PC-9 (cell line): ENCODE data around the gene NEURL2. TPM values are rescaled to one million over a fixed set of nuclear protein-coding genes. Genes with fewer than 3 reads are reported as not detected.
A peak's percentile ranks its signal among the peaks of the same experiment; 100 is the strongest.
"Not testable (repeated sequence)": the region's sequence is repeated elsewhere in the genome, so short reads cannot be mapped to it uniquely, and the experiment has no call there.

Experiments
- BruUV-seq: library from RNA; stranded (reverse); fragments of 400-500 nt; replicated peaks from 2 replicates; lab custom pipeline; 2021; lab: Mats Ljungman, UMichigan
- CTCF ChIA-PET: fragments of 300-600 bp; sonication (Branson Sonifier 250); formaldehyde crosslinking; loops from one replicate; lab custom pipeline; 2022; ENCODE audit warnings: antibody characterized with exemption; lab: Charles Lee
- POLR2A ChIA-PET: fragments of 300-600 bp; sonication (Branson Sonifier 250); formaldehyde crosslinking; loops from one replicate; lab custom pipeline; 2022; ENCODE audit warnings: antibody characterized with exemption; ENCODE audit not compliant: unreplicated experiment; lab: Charles Lee
- DNase-seq, 2 experiments: peaks; one replicate each; pipeline versions ENCODE4 v3.0.0 to v3.0.0-alpha.2; 2015 to 2022; ENCODE audit warnings: mixed read lengths in 1 of 2
- H2AFZ ChIP-seq: fragments of 200-600 bp; sonication (generic); 2 replicates; pipeline ENCODE4 v1.8.1; 2017; ENCODE audit warnings: antibody characterized with exemption
- H3F3A ChIP-seq: fragments of 200-600 bp; sonication (generic); 2 replicates; pipeline ENCODE4 v1.8.1; 2017; ENCODE audit warnings: antibody characterized with exemption, mild to moderate bottlenecking, low read depth; ENCODE audit not compliant: insufficient read depth
- H3K27ac ChIP-seq: fragments of 200-600 bp; sonication (generic); 2 replicates; pipeline ENCODE4 v1.6.1; 2016; ENCODE audit warnings: mixed run types
- H3K27me3 ChIP-seq: fragments of 200-600 bp; sonication (generic); 2 replicates; pipeline ENCODE4 v1.6.1; 2016; ENCODE audit warnings: low read depth, mixed run types; ENCODE audit not compliant: insufficient read depth
- H3K36me3 ChIP-seq: fragments of 200-600 bp; sonication (generic); 2 replicates; pipeline ENCODE4 v1.6.1; 2016; ENCODE audit warnings: low read depth, mixed run types
- H3K4me1 ChIP-seq: fragments of 200-600 bp; sonication (generic); replicated peaks from 2 replicates; pipeline ENCODE4 v1.6.1; 2016; ENCODE audit warnings: mixed run types; ENCODE audit not compliant: insufficient read depth
- H3K4me2 ChIP-seq: fragments of 200-600 bp; sonication (generic); 2 replicates; pipeline ENCODE4 v1.6.1; 2017; ENCODE audit warnings: mixed run types
- H3K4me3 ChIP-seq: fragments of 200-600 bp; sonication (generic); 2 replicates; pipeline ENCODE4 v1.6.1; 2016; ENCODE audit warnings: mixed run types
- H3K79me2 ChIP-seq: fragments of 200-600 bp; sonication (generic); 2 replicates; pipeline ENCODE4 v1.6.1; 2017; ENCODE audit warnings: low read depth, mixed run types
- H3K9me2 ChIP-seq: fragments of 200-600 bp; sonication (generic); 2 replicates; pipeline ENCODE4 v1.8.1; 2017; ENCODE audit warnings: mild to moderate bottlenecking; ENCODE audit not compliant: insufficient read depth
- H3K9me3 ChIP-seq: fragments of 200-600 bp; sonication (generic); 2 replicates; pipeline ENCODE4 v1.8.1; 2016; ENCODE audit warnings: low read depth; ENCODE audit not compliant: insufficient read depth
- H4K20me1 ChIP-seq: fragments of 200-600 bp; sonication (generic); 2 replicates; pipeline ENCODE4 v1.8.1; 2017; ENCODE audit not compliant: insufficient read depth
- CTCF ChIP-seq: fragments of 200-600 bp; sonication (generic); conservative IDR thresholded peaks from 2 replicates; pipeline ENCODE4 v1.6.1; 2017; ENCODE audit warnings: mixed run types, antibody characterized with exemption, mild to moderate bottlenecking, moderate library complexity
- EZH2 ChIP-seq: fragments of 200-600 bp; sonication (generic); IDR thresholded peaks from 2 replicates; pipeline ENCODE4 v1.8.0; 2017; ENCODE audit warnings: antibody characterized with exemption, low read depth
- intact Hi-C: fragments of 100-400 bp; cut with micrococcal nuclease; formaldehyde crosslinking; loops from one replicate; pipeline ENCODE4 v1.10.0; 2022; ENCODE audit not compliant: unreplicated experiment
- total RNA-seq: library from RNA; stranded (reverse); gene quantifications from 2 replicates; pipeline ENCODE4 v1.2.3, GENCODE V29; 2021

NEURL2 gene
- total RNA-seq, 1 experiment from 2014 or later: 6.5 TPM

- Histone ChIP-seq H2AFZ (peak within 1 kb of the TSS; percentile 79), H3K9me3 (no peaks in the 10 kb centered on the region), H3K79me2 (peaks cover 33% of the 10 kb centered on the region), H3F3A (peaks cover 26% of the 10 kb centered on the region), H3K4me1 (peaks cover 31% of the 10 kb centered on the region), H4K20me1 (no peaks in the 10 kb centered on the region), H3K4me2 (peak within 1 kb of the TSS; percentile 86), H3K36me3 (peaks cover 8% of the 10 kb centered on the region; the same call in 1 of the 2 replicates), H3K27me3 (no peaks in the 10 kb centered on the region), H3K4me3 (peak within 1 kb of the TSS; percentile 67), H3K27ac (peak within 1 kb of the TSS; percentile 14; the same call in 1 of the 2 replicates), H3K9me2 (no peaks in the 10 kb centered on the region)
- peak; percentile 98 to 99 for DNase-seq
- intact Hi-C loops: loop anchor here (2.0 kb wide), 1 partner anchor 24 kb away; the partner anchor contains the start of genes ACOT8 and ZSWIM3
- POLR2A ChIA-PET: interaction anchor here (0.5 to 0.7 kb wide), 10 partner anchors 25 to 1279 kb away, joined by 3 to 5 read pairs (median 3); no protein-coding TSS in a partner anchor
- TSS peak; percentile 54 for BruUV-seq
- TF ChIP-seq EZH2: no peak
- no peak for TF ChIP-seq CTCF
- CTCF ChIA-PET: interaction anchor here (0.5 to 0.6 kb wide), 2 partner anchors 82 to 1673 kb away, joined by 3 to 8 read pairs; no protein-coding TSS in a partner anchor
These were observed 9.8 kb downstream of the NEURL2 start, which contains the start of gene ZSWIM1 for GRCh38 chr20:45880988-45881788. ZSWIM1 (plus strand) TSS chr20:45881227; CDS start chr20:45882593, 1,366 bp downstream.

- no TSS peak for BruUV-seq
- intact Hi-C loops: no loop called here
- peaks cover 21% of the 10 kb centered on the region for H3K79me2 ChIP-seq
- H3K9me2 ChIP-seq: no peaks in the 10 kb centered on the region
- no peaks in the 10 kb centered on the region for H3K27me3 ChIP-seq
- H3K27ac ChIP-seq: no peak overlapping the region
- ChIA-PET POLR2A (no interaction called here), CTCF (no interaction called here)
- no peaks in the 10 kb centered on the region for H4K20me1 ChIP-seq
- no peaks in the 10 kb centered on the region for H3K9me3 ChIP-seq
- no peak for DNase-seq
- H3F3A ChIP-seq: peaks cover 13% of the 10 kb centered on the region; the same call in 1 of the 2 replicates
- H3K4me3 ChIP-seq: no peak overlapping the region
- peaks cover under 1% of the 10 kb centered on the region; the same call in 1 of the 2 replicates for H3K36me3 ChIP-seq
- TF ChIP-seq EZH2 (no peak), CTCF (no peak)
- H2AFZ ChIP-seq: no peak overlapping the region
- no peak overlapping the region for H3K4me2 ChIP-seq
- H3K4me1 ChIP-seq: peaks cover 11% of the 10 kb centered on the region
These were observed 12.8 kb downstream of the NEURL2 start for GRCh38 chr20:45878076-45878761.

GRCh38 chr20:45874576-45874975, 16.4 kb downstream of the NEURL2 start:
- no peaks in the 10 kb centered on the region for H3K9me2 ChIP-seq
- POLR2A ChIA-PET: no interaction called here
- no TSS peak for BruUV-seq
- H3K27ac ChIP-seq: no peak overlapping the region
- intact Hi-C loops: no loop called here
- no peaks in the 10 kb centered on the region for H3K27me3 ChIP-seq
- H3K79me2 ChIP-seq: no peaks in the 10 kb centered on the region
- H3K36me3 ChIP-seq: no peaks in the 10 kb centered on the region
- CTCF ChIA-PET: no interaction called here
- H3K4me3 ChIP-seq: no peak overlapping the region
- H3K9me3 ChIP-seq: no peaks in the 10 kb centered on the region
- peak in 1 of 2 experiments; percentile 25 for DNase-seq
- no peaks in the 10 kb centered on the region for H4K20me1 ChIP-seq
- H3K4me2 ChIP-seq: no peak overlapping the region
- H2AFZ ChIP-seq: no peak overlapping the region
- peaks cover 14% of the 10 kb centered on the region; the same call in 1 of the 2 replicates for H3F3A ChIP-seq
- H3K4me1 ChIP-seq: peaks cover 18% of the 10 kb centered on the region
- TF ChIP-seq CTCF (no peak), EZH2 (no peak)

- H3K27me3 ChIP-seq, BruUV-seq, H3K4me2 ChIP-seq, H3K79me2 ChIP-seq, intact Hi-C loops, H4K20me1 ChIP-seq, H3K27ac ChIP-seq, CTCF ChIA-PET, DNase-seq, H3K9me2 ChIP-seq, H3K36me3 ChIP-seq, H2AFZ ChIP-seq, H3K9me3 ChIP-seq, H3K4me3 ChIP-seq, POLR2A ChIA-PET: not testable (repeated sequence)
- Histone ChIP-seq H3F3A (peaks cover 14% of the 10 kb centered on the region; the same call in 1 of the 2 replicates), H3K4me1 (peaks cover 18% of the 10 kb centered on the region)
These were observed 16.9 kb downstream of the NEURL2 start for GRCh38 chr20:45874104-45874481.
